HG03025 (cell line): Measurements from ENCODE around the gene THAP5.
"Not testable (repeated sequence)": the region's sequence is repeated elsewhere in the genome, so short reads cannot be mapped to it uniquely, and the experiment has no call there.

Source experiments
- ATAC-seq: cut with Tn5 transposase; IDR thresholded peaks from one replicate; pipeline ENCODE4 v1.9.1; 2021; ENCODE audit warnings: mild to moderate bottlenecking, moderate library complexity; ENCODE audit not compliant: unreplicated experiment, low FRiP score

The THAP5 gene

DNA sequence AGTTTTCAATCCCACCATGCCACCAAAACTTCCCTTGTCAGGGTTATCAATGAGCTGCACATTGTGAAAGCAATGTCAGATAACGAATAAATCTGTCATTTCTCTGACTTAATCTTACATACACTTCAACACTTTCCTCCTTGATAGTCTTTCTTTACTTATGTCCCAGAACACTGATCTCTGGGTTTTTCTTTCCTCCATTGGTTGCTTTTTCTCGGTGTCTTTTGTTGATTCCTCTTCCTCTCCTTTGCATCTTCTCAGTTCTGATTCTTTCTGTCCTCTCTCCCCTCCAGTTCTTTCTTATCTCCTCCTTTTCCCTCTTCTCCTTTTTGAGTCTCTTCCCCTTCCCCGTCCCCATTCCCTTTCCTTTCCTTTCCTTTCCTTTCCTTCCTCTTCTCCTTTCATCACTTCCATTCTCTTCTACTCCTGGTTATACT, 16.8 kb upstream of the THAP5 start:
- no peak for ATAC-seq

DNA sequence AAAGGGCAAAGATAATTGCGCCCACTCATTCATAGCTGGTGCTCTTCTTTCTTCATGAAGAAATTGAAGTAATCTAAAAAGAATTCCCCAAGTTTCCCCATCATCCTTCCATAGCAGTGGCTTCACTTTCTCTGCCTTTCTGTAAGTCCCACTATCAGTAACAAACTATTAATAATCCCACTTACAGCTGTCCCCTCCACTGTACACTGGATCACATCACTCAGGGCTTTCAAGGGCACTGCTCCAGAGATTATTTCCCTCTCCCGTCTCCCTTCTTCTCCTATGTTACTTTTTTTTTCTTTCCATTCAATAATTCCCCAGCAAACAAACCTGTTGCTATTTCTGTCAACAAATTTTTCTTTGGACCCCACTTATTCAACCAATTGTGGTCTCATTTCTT, 16.3 kb upstream of the THAP5 start:
- no peak for ATAC-seq

DNA sequence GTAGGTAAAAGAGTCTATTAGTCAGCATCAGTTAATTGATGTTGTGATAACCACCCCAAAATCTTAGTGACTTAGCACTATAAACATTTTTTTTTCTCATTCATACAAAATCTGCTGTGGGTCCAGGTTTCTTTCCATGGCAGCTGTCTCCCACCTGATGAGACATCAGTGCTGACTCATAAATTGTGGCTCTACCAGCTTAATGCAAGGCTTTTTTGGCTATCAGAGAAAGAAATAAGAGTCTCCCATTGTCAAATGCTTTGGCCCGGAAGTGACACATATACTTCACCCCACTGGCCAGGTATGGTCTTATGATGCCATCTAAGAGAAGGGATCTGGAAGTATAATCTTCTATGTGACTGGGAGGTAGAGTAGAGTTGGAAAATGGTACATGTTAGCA, 14.7 kb upstream of the THAP5 start:
- no peak for ATAC-seq

DNA sequence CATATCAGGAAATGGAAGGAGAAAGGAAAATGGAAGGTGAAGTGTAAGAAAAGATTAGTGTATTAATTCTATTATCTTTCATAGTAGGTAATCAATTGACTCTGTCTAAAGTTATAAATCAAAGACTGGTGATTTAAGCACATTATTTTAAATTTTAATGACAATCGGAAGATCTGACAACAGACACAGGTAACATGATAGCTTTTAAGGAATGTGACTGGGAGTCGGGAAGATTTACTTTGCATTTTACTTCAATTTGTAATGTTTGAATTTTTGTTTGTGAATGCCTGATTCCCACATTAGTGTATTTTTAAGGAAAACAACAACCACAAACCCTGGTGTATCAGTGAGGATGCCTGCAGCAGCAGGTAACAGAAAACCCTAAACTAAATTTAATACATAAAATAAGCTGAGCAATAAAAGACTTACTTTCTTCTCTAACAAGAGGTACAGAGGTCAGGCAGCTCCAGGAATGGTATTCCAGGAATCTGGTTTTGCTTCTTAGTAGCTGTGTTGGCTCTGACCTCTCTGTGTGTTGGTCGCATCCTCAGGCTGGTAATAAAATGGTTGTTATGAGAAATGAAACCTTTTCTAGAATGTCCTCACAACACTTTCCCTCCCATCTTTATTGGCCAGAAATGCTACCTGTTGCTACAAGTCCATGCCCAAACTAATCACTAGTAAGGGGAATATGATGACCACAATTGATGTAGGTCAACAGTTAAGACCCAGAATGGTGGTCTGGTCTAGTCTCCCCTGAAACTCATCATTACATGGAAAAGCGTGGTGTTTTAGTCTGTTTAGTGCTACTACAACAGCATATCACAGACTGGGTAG, 12.4 kb upstream of the THAP5 start:
- ATAC-seq, result no peak

DNA sequence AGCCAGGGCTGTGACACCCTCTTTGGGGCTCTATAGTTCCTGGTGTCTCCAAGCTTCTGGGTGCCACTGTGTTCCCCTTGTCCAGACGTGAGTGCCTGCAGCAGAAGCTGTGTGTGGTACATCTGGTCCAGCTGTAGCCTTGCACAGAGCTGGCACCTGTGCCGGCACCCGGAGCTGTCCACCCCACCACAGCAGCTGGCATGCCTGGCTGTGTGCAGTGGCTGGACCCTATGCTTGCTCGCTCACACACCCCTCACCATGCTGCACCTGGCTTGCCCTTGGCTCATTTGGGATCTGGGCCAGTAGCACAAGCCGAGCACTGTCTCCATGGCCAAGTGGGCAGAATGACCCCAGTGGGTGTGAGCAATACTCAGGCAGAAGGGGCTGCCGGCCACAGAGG, 10.8 kb upstream of the THAP5 start:
- ATAC-seq, result no peak

DNA sequence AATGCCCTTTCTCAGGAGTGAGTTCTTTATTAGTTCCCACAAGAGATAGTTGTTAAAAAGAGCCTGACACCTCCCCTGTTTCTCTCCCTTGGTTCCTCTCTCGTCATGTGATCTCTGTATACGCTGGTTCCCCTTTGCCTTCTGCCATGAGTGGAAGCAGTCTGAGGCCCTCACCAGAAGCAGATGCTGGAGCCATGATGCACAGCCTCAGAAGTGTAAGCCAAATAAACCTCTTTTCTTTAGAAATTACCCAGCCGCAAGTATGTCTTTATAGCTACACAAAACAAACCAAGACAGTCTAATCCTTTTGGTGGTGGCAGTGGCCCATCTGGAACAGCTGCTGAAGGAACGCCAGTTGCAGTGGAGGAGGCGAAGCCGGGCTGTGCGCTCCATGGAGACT, 9.4 kb upstream of the THAP5 start:
- ATAC-seq, result no peak

DNA sequence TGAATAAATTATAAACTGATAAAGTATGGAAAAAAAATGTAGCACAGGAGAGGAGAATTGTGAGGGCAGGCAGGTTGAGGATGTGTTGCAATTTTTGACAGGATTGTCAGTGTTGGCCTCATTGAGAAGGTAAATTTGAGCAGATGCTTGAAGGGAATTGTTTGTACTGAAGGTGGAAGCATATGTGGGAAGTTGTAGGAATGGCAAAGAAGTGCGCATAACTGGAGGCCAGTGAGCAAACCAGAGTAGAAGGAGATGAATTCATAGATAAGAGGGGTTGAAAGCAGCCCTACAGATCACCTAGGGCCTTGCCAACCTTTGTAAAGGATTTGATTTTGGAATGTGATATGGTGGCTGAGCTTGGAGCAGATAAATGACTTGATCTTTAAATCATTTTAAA, 6.6 kb upstream of the THAP5 start:
- no peak for ATAC-seq

DNA sequence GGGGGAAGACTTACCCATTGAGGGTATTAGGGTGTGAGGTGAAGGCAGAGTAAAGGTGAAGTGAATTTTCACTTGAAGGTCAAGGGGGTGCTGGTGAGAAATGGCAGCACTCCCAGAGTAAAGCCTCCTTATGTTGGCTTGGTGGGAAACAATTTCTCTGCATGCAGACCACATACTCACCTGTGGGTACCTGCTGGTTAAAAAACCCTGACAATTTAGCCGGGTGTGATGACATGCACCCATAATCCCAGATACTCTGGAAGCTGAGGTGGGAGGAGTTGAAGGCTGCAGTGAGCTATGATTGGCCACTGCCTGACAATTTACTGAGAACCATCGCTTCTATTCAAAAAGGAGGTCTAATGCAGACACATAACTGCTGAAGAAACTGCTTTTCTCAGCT, 5.7 kb upstream of the THAP5 start:
- no peak for ATAC-seq

DNA sequence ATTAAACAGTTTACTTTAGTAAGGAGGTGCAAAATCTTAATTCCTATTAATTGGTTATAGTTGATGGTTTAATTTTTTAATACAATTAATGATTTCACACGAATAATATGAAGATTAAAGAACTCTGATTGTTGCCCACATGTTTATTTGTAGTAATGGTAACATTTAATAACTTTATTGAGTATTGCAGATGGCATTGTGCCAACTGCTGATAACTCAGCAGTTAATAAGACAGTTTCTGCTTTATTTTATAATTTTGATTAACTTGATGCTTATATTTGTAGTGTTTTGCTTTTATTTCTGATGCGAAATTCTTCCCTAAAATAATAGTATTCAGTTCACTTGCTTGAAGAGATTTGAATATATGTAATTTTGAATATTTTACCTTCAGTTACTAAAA, 3.0 kb upstream of the THAP5 start:
- no peak for ATAC-seq

DNA sequence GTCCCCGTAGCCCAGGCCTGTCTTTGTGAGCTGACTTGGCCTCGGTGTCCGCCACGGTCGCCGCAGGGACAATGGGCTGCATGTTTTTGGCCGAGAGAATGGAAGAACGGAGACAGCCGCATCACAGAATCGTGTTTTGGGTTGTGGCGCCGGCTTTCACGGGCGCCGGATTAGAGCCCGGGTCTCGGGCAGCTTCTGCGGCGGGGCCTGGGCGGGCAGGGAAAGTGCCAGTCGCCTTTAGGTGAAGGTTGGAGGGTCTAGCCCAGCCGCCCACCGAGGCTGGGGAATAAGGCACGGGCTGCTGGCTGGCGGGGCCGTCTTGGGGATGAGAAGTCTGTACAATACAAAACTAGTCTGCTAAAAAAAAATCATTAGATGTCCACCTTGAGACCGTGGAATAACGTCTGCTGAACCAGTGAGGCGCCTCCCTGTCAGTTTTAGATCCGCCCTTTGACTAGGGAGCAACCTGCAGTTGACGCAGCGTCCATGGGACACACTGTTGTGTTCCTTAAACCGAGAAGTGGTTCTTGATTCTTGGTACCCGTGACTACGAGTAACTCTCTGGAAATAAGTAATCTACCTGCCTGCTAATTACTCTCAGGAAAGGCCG, 745 bp upstream of the THAP5 start:
- ATAC-seq, result peak; percentile 24

DNA sequence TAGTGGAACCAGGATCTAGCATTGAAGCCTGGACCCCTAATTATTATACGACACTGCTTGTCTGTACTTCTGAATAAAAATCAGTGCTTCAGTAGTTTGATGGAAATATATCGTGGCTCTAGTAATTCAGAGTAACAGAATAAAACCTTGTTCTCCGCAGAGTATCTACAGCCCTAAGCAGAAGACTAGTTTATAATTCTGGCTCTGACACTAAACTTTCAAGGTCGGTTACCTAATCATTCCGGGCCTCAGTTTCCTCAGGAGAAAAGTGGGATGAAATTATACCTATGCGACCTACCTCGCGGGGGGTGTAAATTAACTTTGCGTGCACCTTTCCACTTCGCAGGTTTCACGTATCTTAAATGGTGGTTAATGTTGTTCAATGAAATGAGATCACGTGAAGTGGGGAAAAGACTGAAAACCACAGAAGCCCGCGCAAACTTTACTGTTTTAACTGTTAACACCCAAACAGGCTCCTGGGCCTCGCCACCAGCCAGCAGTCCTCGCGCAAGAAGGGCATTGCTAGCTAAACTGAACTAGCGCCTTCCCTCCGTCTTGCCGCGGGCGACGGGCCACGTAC, 615 bp downstream of the THAP5 start:
- no peak for ATAC-seq

DNA sequence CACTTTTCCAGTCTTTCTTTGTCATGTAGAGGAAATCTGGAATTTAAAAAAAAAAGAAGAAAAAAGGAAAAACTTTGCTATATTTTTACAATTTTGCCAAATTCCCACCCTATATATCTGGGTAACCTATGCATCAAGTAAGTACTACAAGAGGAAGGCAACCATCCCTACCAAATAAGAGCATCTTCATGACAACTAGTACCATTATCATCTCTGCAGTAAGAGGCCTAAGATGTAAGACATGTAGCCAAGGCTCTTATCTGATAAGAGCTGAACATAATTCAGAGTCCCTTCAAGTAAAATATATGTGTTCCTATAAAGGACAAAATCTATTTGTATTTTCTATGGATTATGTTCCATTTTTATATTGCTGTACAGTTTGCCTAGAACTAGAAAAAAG, 3.5 kb downstream of the THAP5 start:
- ATAC-seq, result no peak

DNA sequence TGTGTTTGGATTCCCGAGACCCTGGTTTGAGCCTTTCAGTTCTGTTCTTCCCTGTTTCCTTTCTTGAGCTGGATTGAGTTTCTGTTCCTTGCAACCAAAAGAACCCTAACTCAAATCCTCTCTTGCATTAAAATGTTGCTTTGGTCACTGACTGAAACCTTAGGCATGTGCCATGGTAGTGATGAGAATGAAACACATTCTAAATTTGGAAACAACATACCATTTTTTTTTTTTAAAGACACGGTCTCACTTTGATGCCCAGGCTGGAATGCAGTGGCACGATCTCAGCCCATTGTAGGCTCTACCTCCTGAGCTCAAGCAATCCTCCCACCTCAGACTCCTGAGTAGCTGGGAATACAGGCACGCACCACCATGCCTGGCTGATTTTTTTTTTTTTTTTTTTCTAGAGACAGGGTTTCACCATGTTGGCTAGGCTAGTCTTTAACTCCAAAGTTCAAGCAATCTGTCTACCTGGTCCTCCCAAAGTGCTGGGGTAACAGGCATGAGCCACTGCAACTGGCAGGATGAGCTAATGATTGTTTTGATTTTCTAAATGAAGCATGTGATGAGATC, 8.4 kb downstream of the THAP5 start:
- no peak for ATAC-seq

DNA sequence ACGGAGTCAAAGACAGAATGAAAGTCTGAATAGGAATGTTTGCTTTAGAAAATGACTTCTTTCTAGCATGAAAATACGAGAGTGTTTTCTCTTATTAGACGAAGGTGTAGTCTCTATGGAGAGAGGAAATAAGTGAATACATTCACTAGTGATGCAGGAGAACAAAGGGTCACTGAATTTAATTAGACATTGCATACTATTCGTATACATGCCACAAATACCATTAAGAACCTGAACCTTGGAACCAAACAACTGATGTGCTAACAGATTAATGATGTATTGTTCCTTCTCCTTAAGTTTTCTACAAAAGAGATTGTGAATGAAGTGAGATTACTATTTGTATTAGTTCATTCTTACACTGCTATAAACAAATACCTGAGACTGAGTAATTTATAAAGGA, 10.3 kb downstream of the THAP5 start:
- no peak for ATAC-seq

DNA sequence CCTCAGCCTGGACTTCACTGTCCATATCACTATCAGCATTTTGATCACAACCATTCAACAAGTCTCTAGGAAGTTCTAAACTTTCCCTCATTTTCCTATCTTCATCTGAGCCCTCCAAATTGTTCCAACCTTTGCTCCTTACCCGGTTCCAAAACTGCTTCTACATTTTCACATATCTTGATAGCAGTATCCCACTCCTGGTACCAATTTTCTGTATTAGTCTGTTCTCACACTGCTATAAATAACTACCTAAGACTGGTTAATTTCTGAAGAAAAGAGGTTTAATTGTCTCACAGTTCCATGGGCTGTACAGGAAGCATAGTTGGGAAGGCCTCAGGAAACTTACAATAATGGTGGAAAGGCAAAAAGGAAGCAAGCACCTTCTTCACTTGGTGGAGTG, 11.9 kb downstream of the THAP5 start:
- ATAC-seq, result no peak

DNA sequence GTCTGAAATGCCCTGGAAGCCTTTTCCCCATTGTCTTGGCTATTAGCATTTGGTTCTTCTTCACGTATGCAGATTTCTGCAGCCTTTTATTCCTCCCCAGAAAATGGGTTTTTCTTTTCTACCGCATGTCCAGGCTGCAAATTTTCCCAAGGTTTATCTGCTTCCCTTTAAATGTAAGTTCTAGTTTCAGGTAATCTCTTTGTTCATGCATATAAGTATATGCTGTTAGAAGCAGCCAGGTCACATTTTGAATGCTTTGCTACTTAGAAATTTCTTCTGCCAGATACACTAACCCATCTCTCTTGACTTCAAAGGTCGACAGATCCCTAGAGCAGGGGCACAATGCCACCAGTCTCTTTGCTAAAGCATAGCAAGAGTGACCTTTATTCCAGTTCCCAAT, 12.3 kb downstream of the THAP5 start:
- no peak for ATAC-seq

DNA sequence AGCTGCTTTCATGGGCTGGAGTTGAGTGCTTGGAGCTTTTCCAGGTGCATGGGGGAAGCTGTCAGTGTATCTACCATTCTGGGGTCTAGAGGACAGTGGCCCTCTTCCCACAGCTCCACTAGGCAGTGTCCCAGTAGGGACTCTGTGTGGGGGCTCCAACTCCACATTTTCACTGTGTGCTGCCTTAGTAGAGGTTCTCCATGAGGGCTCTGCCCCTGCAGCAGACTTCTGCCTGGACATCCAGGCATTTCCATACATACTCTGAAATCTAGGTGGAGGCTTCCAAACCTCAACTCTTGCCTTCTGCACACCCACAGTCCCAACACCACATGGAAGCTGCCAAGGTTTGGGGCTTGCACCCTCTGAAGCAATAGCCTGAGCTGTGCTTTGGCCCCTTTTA, 12.8 kb downstream of the THAP5 start:
- not testable (repeated sequence) for ATAC-seq

DNA sequence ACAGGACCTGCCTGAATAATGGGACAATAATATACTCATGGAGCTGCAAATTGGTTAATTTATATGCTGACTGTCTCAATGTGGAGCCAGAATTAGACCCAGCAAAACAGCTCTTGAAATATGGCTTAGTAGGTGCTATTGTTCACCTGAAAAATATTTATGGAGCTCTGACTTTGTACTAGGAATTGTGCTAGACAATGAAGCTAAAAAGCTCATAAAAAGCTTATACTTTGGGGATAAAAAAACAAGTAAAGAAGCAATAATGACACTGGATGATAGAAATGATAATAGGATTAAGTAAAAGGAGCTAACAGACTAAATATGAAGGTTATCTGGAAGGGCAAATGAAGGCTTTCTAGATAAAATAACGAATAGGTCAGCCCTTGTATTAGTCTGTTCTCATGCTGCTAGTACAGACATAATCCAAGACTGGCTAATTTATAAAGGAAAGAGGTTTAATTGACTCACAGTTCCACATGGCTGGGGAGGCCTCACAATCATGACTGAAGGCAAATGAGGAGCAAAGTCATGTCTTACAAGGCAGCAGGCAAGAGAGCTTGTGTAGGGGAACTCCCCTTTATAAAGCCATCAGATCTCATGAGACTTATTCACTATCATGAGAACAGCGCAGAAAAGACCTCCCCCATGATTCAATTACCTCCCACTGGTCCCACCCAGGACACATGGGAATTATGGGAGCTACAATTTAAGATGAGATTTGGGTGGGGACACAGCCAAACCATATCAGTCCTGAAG, 21.2 kb downstream of the THAP5 start:
- ATAC-seq, result not testable (repeated sequence)

DNA sequence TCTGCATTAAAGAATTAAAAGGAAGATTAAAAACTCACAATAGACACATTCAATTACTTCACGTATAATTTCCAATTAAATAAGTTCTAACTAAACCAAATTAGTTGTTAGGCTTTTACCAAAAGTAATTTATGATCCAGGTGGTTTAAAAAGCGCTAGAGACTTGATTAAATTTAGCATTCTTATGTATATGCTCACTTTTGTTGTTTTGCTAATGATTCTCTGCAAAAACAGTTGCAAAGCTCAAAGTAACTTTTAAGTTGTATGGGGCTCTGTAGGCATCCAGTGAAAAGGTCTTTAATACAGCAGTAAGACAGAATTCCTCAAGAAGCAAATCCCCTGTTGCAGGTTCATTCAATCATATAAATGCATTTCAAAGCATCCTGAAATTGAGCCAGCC, 28.0 kb downstream of the THAP5 start:
- ATAC-seq, result no peak

DNA sequence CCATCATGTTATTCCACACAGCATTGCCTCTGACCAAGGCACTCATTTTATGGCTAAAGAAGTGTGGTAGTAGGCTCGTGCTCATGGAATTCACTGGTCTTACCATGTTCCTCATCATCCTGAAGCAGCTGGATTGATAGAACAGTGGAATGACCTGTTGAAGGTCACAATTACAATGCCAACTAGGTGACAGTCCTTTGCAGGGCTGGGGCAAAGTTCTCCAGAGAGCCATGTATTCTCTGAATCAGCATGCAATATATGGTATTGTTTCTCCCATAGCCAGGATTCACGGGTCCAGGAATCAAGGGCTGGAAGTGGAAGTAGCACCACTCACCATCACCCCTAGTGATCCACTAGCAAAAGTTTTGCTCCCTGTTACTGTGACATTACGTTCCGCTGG, 30.8 kb downstream of the THAP5 start:
- ATAC-seq, result not testable (repeated sequence)

DNA sequence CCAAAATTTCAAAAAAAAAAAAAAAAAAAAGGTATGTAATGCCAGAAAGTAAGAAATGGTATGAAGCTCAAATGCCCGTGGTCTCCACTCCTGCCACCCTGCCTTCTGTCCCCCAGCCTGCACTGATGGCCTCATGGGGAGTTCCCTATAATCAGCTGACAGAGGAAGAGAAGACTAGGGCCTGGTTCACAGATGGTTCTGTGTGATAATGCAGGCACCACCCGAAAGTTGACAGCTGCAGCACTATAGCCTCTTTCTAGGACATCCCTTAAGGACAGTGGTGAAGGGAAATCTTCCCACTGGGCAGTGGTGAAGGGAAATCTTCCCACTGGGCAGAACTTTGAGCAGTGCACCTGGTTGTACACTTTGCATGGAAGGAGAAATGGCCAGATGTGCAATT, 31.3 kb downstream of the THAP5 start:
- not testable (repeated sequence) for ATAC-seq
